Transverse colon (tissue), 4 donors: Measurements from ENCODE around the gene SKIL.

Experiments used
- EP300 ChIP-seq: sonication (generic); formaldehyde crosslinking; IDR thresholded peaks from one replicate; pipeline ENCODE4 v1.6.1; 2017; ENCODE audit warnings: antibody characterized with exemption, low read depth
- POLR2A ChIP-seq: fragments of 450-650 bp; IDR thresholded peaks from one replicate; pipeline ENCODE4 v1.6.1; 2016; ENCODE audit warnings: antibody characterized with exemption, mild to moderate bottlenecking, moderate library complexity
- POLR2AphosphoS5 ChIP-seq, 3 donors: sonication (generic); formaldehyde crosslinking; IDR thresholded peaks; one replicate each; pipeline ENCODE4 v1.6.1; 2016; ENCODE audit warnings: antibody characterized with exemption in 3 of 3
- TF ChIP-seq, protein P1 (sequence below), 5 experiments: fragments of 200-600 bp in 3 of 5; fragments of 450-650 bp in 2 of 5; sonication (generic) in 3 of 5; IDR thresholded peaks; 1 replicate in 2 of 5; 2 replicates in 3 of 5; pipeline ENCODE4 v1.5.1; 2016 to 2017; ENCODE audit warnings: antibody characterized with exemption in 5 of 5, inconsistent platforms in 3 of 5, mild to moderate bottlenecking in 2 of 5, moderate library complexity in 1 of 5

- TF ChIP-seq POLR2A = no peak
- TF ChIP-seq, protein P1, sequence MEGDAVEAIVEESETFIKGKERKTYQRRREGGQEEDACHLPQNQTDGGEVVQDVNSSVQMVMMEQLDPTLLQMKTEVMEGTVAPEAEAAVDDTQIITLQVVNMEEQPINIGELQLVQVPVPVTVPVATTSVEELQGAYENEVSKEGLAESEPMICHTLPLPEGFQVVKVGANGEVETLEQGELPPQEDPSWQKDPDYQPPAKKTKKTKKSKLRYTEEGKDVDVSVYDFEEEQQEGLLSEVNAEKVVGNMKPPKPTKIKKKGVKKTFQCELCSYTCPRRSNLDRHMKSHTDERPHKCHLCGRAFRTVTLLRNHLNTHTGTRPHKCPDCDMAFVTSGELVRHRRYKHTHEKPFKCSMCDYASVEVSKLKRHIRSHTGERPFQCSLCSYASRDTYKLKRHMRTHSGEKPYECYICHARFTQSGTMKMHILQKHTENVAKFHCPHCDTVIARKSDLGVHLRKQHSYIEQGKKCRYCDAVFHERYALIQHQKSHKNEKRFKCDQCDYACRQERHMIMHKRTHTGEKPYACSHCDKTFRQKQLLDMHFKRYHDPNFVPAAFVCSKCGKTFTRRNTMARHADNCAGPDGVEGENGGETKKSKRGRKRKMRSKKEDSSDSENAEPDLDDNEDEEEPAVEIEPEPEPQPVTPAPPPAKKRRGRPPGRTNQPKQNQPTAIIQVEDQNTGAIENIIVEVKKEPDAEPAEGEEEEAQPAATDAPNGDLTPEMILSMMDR (IDR thresholded peaks at IDR 0.05) = no peak
- no peak for TF ChIP-seq POLR2AphosphoS5 (IDR thresholded peaks at IDR 0.05)
- TF ChIP-seq EP300 = no peak
Observed at GRCh38 chr3:170364965-170365364, 7.5 kb downstream of the SKIL start.
